ENCODE measurements around the gene TMEM214. TPM values are rescaled to one million over a fixed set of nuclear protein-coding genes. Genes with fewer than 3 reads are reported as not detected.

The TMEM214 gene
- total RNA-seq, 1 donor from 2014 or later: 83.9 TPM

GRCh38 chr2:27071277-27071989, 38.7 kb downstream of the TMEM214 start, which contains the start of gene OST4:
TSS of gene OST4 (minus strand) at chr2:27071654.
- TF ChIP-seq CTCF (conservative IDR thresholded peaks at IDR 0.05): no peak
- H3K4me1 Mint-ChIP-seq (ENCODE audit: unreplicated experiment): peaks cover 45% of the 10 kb centered on the region
- H3K27me3 Mint-ChIP-seq: peaks cover 10% of the 10 kb centered on the region
- H3K9me3 Mint-ChIP-seq: no peaks in the 10 kb centered on the region
- H3K4me3 Mint-ChIP-seq: peak within 1 kb of the TSS; percentile 98
- H3K36me3 Mint-ChIP-seq: peaks cover 20% of the 10 kb centered on the region
- H3K27ac Mint-ChIP-seq: peak within 1 kb of the TSS; percentile 93
- peak; percentile 94 for DNase-seq (ENCODE audit: extremely low spot score, unreplicated experiment)

GRCh38 chr2:27071990-27072830, 39.4 kb downstream of the TMEM214 start:
- no peak for TF ChIP-seq CTCF (conservative IDR thresholded peaks at IDR 0.05)
- H3K4me1 Mint-ChIP-seq (ENCODE audit: unreplicated experiment): peaks cover 50% of the 10 kb centered on the region
- H3K27ac Mint-ChIP-seq: peak overlapping the region; percentile 80
- peaks cover 20% of the 10 kb centered on the region for H3K36me3 Mint-ChIP-seq
- peaks cover 16% of the 10 kb centered on the region for H3K27me3 Mint-ChIP-seq
- peak overlapping the region; percentile 90 for H3K4me3 Mint-ChIP-seq
- DNase-seq (ENCODE audit: extremely low spot score, unreplicated experiment): no peak
- no peaks in the 10 kb centered on the region for H3K9me3 Mint-ChIP-seq

- TF ChIP-seq CTCF (conservative IDR thresholded peaks at IDR 0.05): no peak
- no peak for DNase-seq (ENCODE audit: extremely low spot score, unreplicated experiment)
- Mint-ChIP-seq H3K27me3 (peaks cover 20% of the 10 kb centered on the region), H3K9me3 (no peaks in the 10 kb centered on the region), H3K4me3 (peak overlapping the region; percentile 90), H3K27ac (peak overlapping the region; percentile 80), H3K36me3 (peaks cover 20% of the 10 kb centered on the region), H3K4me1 (ENCODE audit: unreplicated experiment) (peaks cover 54% of the 10 kb centered on the region)
Measured at GRCh38 chr2:27072920-27073319, 40.2 kb downstream of the TMEM214 start.

GRCh38 chr2:27073782-27074181, 41.0 kb downstream of the TMEM214 start:
- peaks cover 58% of the 10 kb centered on the region for H3K4me1 Mint-ChIP-seq (ENCODE audit: unreplicated experiment)

More at GRCh38 chr2:27073782-27074181, 41.0 kb downstream of the TMEM214 start:
- Mint-ChIP-seq H3K27me3 (peaks cover 21% of the 10 kb centered on the region), H3K27ac (no peak overlapping the region), H3K36me3 (peaks cover 16% of the 10 kb centered on the region), H3K9me3 (no peaks in the 10 kb centered on the region), H3K4me3 (peak overlapping the region; percentile 17)
- no peak for DNase-seq (ENCODE audit: extremely low spot score, unreplicated experiment)
- no peak for TF ChIP-seq CTCF (conservative IDR thresholded peaks at IDR 0.05)
